SU-DHL-6 (cell line): ENCODE results near the gene CCDC81.

Experiments used
- H2AFZ ChIP-seq: fragments of 200-600 bp; sonication (generic); 2 replicates; pipeline ENCODE4 v1.6.1; 2014; ENCODE audit warnings: low read depth, mild to moderate bottlenecking, moderate library complexity, mixed read lengths, antibody characterized with exemption, low read length; ENCODE audit not compliant: severe bottlenecking
- H3F3A ChIP-seq: fragments of 200-600 bp; shearing (Covaris generic); 2 replicates; pipeline ENCODE4 v1.6.0; 2016; ENCODE audit warnings: antibody characterized with exemption, mild to moderate bottlenecking; ENCODE audit not compliant: insufficient read depth
- H3K27ac ChIP-seq: fragments of 200-600 bp; sonication (generic); 2 replicates; pipeline ENCODE4 v1.5.1; 2016; ENCODE audit warnings: low read depth, mild to moderate bottlenecking, low read length, moderate library complexity, mixed read lengths
- H3K27me3 ChIP-seq: fragments of 200-600 bp; sonication (generic), shearing (Covaris generic); 2 replicates; pipeline ENCODE4 v1.6.0; 2014; ENCODE audit warnings: mild to moderate bottlenecking, low read length
- H3K36me3 ChIP-seq: fragments of 200-600 bp; sonication (generic); 2 replicates; pipeline ENCODE4 v1.6.1; 2014; ENCODE audit warnings: mild to moderate bottlenecking, low read length, mixed read lengths
- H3K4me2 ChIP-seq: fragments of 300-600, 200-600 bp; shearing (Covaris generic), sonication (generic); 2 replicates; pipeline ENCODE4 v1.6.0; 2014; ENCODE audit warnings: low read length, low read depth, mild to moderate bottlenecking; ENCODE audit not compliant: poor library complexity, severe bottlenecking
- H3K4me3 ChIP-seq: fragments of 200-600 bp; sonication (generic); 2 replicates; pipeline ENCODE4 v1.5.1; 2014; ENCODE audit warnings: antibody characterized with exemption, low read length, mild to moderate bottlenecking, mixed read lengths; ENCODE audit not compliant: insufficient read depth, poor library complexity, severe bottlenecking
- H3K79me2 ChIP-seq: fragments of 200-600 bp; sonication (generic); 2 replicates; pipeline ENCODE4 v1.6.1; 2014; ENCODE audit warnings: mild to moderate bottlenecking, low read length, moderate library complexity; ENCODE audit not compliant: insufficient read depth
- H3K9ac ChIP-seq: fragments of 200-600 bp; sonication (generic); 2 replicates; pipeline ENCODE4 v1.7.0; 2014; ENCODE audit warnings: mild to moderate bottlenecking, low read length
- H3K9me2 ChIP-seq: fragments of 200-600 bp; sonication (generic); replicated peaks from 2 replicates; pipeline ENCODE4 v1.6.1; 2014; ENCODE audit warnings: low read length; ENCODE audit not compliant: insufficient read depth
- H3K9me3 ChIP-seq: fragments of 200-600 bp; sonication (generic); 2 replicates; pipeline ENCODE4 v1.6.1; 2014; ENCODE audit warnings: low read length, mixed read lengths; ENCODE audit not compliant: insufficient read depth
- H4K20me1 ChIP-seq: fragments of 200-600 bp; sonication (generic); 2 replicates; pipeline ENCODE4 v1.6.1; 2014; ENCODE audit warnings: low read depth, mild to moderate bottlenecking, antibody characterized with exemption, low read length, moderate library complexity, mixed read lengths
- CTCF ChIP-seq: fragments of 200-600 bp; sonication (generic); IDR thresholded peaks from one replicate; pipeline ENCODE4 v1.5.1; 2017; ENCODE audit warnings: antibody characterized with exemption, mild to moderate bottlenecking, low read length, moderate library complexity; ENCODE audit not compliant: insufficient read depth, poor library complexity, severe bottlenecking
- EZH2phosphoT487 ChIP-seq: fragments of 200-600 bp; sonication (generic), shearing (Covaris generic); conservative IDR thresholded peaks from 2 replicates; pipeline ENCODE4 v1.6.1; 2018; ENCODE audit warnings: mild to moderate bottlenecking, antibody characterized with exemption, low read length, moderate library complexity, mixed read lengths

Gene CCDC81

GRCh38 chr11:86370922-86371594 is 3.6 kb upstream of the CCDC81 start:
- no peak overlapping the region for H3K27ac ChIP-seq
- no peaks in the 10 kb centered on the region for H3K9me3 ChIP-seq
- H3K27me3 ChIP-seq = no peaks in the 10 kb centered on the region
- no peak overlapping the region for H3K9ac ChIP-seq
- no peaks in the 10 kb centered on the region for H3K79me2 ChIP-seq
- no peaks in the 10 kb centered on the region for H3K36me3 ChIP-seq
- H3K9me2 ChIP-seq = no peaks in the 10 kb centered on the region
- TF ChIP-seq EZH2phosphoT487 (no peak), CTCF (no peak)
- no peaks in the 10 kb centered on the region for H4K20me1 ChIP-seq
- H3K4me2 ChIP-seq = no peak overlapping the region
- no peaks in the 10 kb centered on the region for H3F3A ChIP-seq
- no peak overlapping the region for H3K4me3 ChIP-seq
- H2AFZ ChIP-seq = no peak overlapping the region

GRCh38 chr11:86372041-86372440 is 2.6 kb upstream of the CCDC81 start:
- H3K79me2 ChIP-seq = no peaks in the 10 kb centered on the region
- no peaks in the 10 kb centered on the region for H3K9me2 ChIP-seq
- no peaks in the 10 kb centered on the region for H3K27me3 ChIP-seq
- no peaks in the 10 kb centered on the region for H3K36me3 ChIP-seq
- H3K27ac ChIP-seq = no peak overlapping the region
- no peak overlapping the region for H3K4me3 ChIP-seq
- H3K9ac ChIP-seq = no peak overlapping the region
- no peaks in the 10 kb centered on the region for H3K9me3 ChIP-seq
- no peak for TF ChIP-seq EZH2phosphoT487
- no peak for TF ChIP-seq CTCF
- H3F3A ChIP-seq = no peaks in the 10 kb centered on the region
- no peaks in the 10 kb centered on the region for H4K20me1 ChIP-seq
- no peak overlapping the region for H2AFZ ChIP-seq
- H3K4me2 ChIP-seq = no peak overlapping the region

GRCh38 chr11:86372586-86372985 is 2.1 kb upstream of the CCDC81 start:
- H3K27ac ChIP-seq = no peak overlapping the region
- no peaks in the 10 kb centered on the region for H3K9me3 ChIP-seq
- TF ChIP-seq CTCF = no peak
- TF ChIP-seq EZH2phosphoT487 = no peak
- H4K20me1 ChIP-seq = no peaks in the 10 kb centered on the region
- no peaks in the 10 kb centered on the region for H3K36me3 ChIP-seq
- no peak overlapping the region for H2AFZ ChIP-seq
- no peak overlapping the region for H3K4me3 ChIP-seq
- H3K27me3 ChIP-seq = no peaks in the 10 kb centered on the region
- no peaks in the 10 kb centered on the region for H3F3A ChIP-seq
- no peak overlapping the region for H3K9ac ChIP-seq
- H3K4me2 ChIP-seq = no peak overlapping the region
- H3K79me2 ChIP-seq = no peaks in the 10 kb centered on the region
- H3K9me2 ChIP-seq = no peaks in the 10 kb centered on the region
